VCaP (cell line): Measurements from ENCODE around the gene APC2.

Source experiments
- H3K27ac ChIP-seq: fragments of 450-650 bp; 2 replicates; pipeline ENCODE4 v1.5.1; 2017
- CTCF ChIP-seq: fragments of 450-650 bp; conservative IDR thresholded peaks from 2 replicates; pipeline ENCODE4 v1.5.1; 2017; ENCODE audit warnings: mild to moderate bottlenecking, moderate library complexity

Gene APC2

DNA sequence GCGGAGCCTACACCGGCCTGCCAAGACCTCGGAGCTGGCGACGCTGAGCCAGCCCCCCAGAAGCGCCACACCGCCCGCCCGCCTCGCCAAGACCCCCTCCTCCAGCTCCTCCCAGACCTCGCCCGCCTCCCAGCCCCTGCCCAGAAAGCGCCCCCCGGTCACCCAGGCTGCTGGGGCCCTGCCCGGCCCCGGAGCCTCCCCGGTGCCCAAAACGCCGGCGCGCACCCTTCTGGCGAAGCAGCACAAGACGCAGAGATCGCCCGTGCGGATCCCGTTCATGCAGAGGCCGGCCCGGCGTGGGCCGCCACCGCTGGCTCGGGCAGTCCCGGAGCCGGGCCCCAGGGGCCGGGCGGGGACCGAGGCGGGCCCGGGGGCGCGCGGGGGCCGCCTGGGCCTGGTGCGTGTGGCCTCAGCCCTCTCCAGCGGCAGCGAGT, 18.9 kb downstream of the APC2 start:
- peak; percentile 33 for TF ChIP-seq CTCF
- peak overlapping the region; percentile 49; the same call in 1 of the 2 replicates for H3K27ac ChIP-seq

- H3K27ac ChIP-seq: peak overlapping the region; percentile 49; the same call in 1 of the 2 replicates
- TF ChIP-seq CTCF: 0 out of 2 replicates have a peak, but pooled peaks have one; percentile 17
Observed at GRCh38 chr19:1469255-1470054, 19.5 kb downstream of the APC2 start.

DNA sequence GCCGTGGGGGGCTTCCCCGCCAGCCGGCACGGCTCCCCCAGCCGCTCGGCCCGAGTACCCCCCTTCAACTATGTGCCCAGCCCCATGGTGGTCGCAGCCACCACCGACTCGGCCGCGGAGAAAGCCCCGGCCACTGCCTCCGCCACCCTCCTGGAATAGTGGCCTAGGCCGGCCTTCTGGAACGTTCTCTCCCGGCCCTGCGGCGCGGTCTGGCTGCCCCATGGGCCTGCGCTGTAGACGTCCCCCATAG, 20.1 kb downstream of the APC2 start:
- peak overlapping the region; percentile 49; the same call in 1 of the 2 replicates for H3K27ac ChIP-seq

DNA sequence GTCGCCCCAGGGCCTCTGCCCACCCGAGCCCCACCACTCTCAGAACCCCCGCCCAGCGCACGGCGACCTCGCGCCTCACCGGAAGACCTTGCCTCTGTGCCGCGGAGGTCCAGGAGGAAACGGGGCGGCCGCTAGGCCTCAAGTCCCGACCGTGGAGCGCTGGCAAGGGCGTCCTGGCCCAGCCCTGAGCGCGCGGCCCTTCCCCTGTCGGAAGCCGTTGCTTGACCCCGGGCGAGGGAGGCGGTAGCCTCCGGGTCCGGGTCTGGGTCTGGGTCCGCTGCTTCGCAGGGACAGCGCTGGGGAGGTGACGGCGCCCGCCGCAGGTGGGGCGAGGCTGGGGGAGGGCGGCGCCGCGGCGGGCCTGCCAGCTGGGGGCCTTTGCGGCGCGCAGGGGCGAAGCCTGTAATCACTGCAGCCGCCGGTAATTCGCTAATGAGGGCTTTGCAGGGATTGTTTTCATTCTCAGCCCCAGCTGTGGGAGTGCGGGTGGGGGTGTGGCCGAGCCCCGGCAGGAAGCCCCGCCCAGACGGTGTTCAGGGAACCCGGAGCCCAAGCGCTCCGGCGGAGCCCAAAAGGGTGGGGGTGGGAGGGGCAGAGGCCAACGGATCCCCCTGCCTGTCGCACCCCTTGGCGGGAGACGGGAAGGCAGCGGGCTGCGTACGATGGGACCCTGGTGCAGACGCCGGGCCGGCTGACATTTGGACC, 20.5 kb downstream of the APC2 start:
- TF ChIP-seq CTCF: no peak
- H3K27ac ChIP-seq: peak overlapping the region; percentile 49; the same call in 1 of the 2 replicates

More for the DNA sequence above, 20.1 kb downstream of the APC2 start:
- TF ChIP-seq CTCF: no peak

DNA sequence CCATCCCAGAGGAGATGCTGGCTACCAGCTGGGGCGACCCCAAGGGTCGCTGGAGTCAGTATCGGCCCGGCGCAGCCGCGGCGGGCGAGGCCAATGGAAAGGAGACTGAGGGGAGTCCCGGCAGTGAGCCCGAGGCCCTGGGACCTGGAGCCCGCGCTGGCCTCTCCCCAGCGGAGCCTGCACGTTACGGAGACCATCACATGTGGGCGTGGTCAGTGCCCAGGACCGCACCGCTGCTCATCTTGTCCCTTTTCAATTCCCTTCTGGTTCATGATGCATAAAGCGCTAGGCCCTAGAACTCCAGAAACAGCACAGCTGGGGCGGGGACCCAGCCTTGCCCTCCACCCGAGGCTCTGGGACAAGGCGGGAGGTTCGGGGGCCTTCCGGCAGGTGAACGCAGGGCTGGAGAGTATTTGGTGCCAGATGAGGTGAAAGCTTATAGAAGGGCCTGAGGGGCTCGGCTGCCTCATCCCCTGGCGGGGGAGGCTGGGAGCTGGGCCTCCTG, 21.1 kb downstream of the APC2 start:
- TF ChIP-seq CTCF: no peak
- H3K27ac ChIP-seq: peak overlapping the region; percentile 49; the same call in 1 of the 2 replicates

DNA sequence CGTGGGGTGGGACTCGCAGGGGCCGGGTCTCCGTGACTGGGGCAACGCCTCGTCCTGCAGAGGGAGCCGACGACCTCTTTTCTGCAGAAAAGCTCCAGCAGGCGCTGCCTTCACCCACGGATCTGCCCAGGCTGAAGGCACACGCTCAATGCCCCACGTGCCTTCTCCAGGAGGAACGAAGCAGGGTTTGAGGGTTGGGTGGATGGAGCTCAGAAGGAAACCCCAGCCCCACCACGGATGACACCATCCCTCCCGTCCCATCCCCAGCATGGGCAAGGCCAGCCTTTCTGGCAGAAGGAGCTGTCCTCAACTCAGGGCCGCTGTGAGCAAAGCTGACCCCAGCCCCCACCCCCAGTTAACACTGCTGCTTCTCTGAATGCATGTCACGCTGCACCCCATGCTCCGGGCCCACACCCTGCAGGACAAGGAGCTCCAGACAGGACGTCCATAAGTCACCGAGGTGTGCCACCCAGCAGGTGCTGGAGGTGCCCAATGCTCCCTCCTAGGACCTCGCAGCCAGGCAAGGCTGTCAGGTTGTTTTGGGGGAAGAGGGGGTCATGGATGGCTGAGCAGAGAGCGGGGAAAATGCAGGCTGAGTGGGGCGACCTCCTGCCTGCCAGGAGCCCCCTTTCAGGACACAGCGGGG, 21.7 kb downstream of the APC2 start:
- no peak for TF ChIP-seq CTCF
- no peak overlapping the region for H3K27ac ChIP-seq
